CD4-positive, alpha-beta T cell (primary cell): ENCODE measurements around the gene AHDC1. TPM values are rescaled to one million over a fixed set of nuclear protein-coding genes. Genes with fewer than 3 reads are reported as not detected.

Experiments
- ATAC-seq: fragments of 200-7000 bp; cut with Tn5 transposase; one replicate; pipeline ENCODE4 v1.10.0; 2022; ENCODE audit warnings: mild to moderate bottlenecking; ENCODE audit not compliant: poor library complexity
- CTCF ChIA-PET: fragments of 350-600 bp; sonication (Branson Sonifier 250); formaldehyde crosslinking; loops from one replicate; lab custom pipeline; 2021; ENCODE audit warnings: antibody characterized with exemption, inconsistent platforms; lab: Charles Lee
- POLR2A ChIA-PET: fragments of 350-600 bp; sonication (Branson Sonifier 250); formaldehyde crosslinking; loops from one replicate; lab custom pipeline; 2021; ENCODE audit warnings: antibody characterized with exemption, inconsistent platforms; lab: Charles Lee
- DNase-seq, 14 experiments: peaks; one replicate each; pipeline ENCODE4 v3.0.0-alpha.2; 2013 to 2020; ENCODE audit warnings: mixed read lengths in 2 of 14
- H3K27ac ChIP-seq, 2 donors: one replicate each; pipeline versions ENCODE4 v1.5.1 to v1.7.0; 2013; ENCODE audit warnings: low read length in 2 of 2, low read depth in 1 of 2, mild to moderate bottlenecking in 1 of 2
- H3K27me3 ChIP-seq, 2 experiments: 1 replicate in 1 of 2; 2 replicates in 1 of 2; pipeline versions ENCODE4 v1.6.1 to v1.7.0; 2013; ENCODE audit warnings: low read length in 2 of 2, control low read depth in 1 of 2, mild to moderate bottlenecking in 1 of 2, moderate library complexity in 1 of 2; ENCODE audit not compliant: insufficient read depth in 2 of 2, control insufficient read depth in 1 of 2
- H3K36me3 ChIP-seq: one replicate; pipeline ENCODE4 v1.6.1; 2013; ENCODE audit warnings: low read length, control low read depth; ENCODE audit not compliant: insufficient read depth
- H3K4me1 ChIP-seq: one replicate; pipeline ENCODE4 v1.6.1; 2013; ENCODE audit warnings: low read length, control low read depth; ENCODE audit not compliant: insufficient read depth
- H3K4me3 ChIP-seq: one replicate; pipeline ENCODE4 v1.5.1; 2013; ENCODE audit warnings: mild to moderate bottlenecking, low read length, moderate library complexity
- H3K9me3 ChIP-seq, 2 experiments: 1 replicate in 1 of 2; 2 replicates in 1 of 2; pipeline versions ENCODE4 v1.6.1 to v1.7.0; 2013; ENCODE audit warnings: low read length in 2 of 2, mild to moderate bottlenecking in 2 of 2, control low read depth in 1 of 2, moderate library complexity in 1 of 2; ENCODE audit not compliant: control insufficient read depth in 1 of 2, insufficient read depth in 1 of 2
- H3K27ac Mint-ChIP-seq: one replicate; pipeline ENCODE4 v1.8.0; 2020; ENCODE audit warnings: mixed read lengths
- H3K27me3 Mint-ChIP-seq: one replicate; pipeline ENCODE4 v1.8.0; 2021; ENCODE audit warnings: mixed read lengths
- H3K36me3 Mint-ChIP-seq: one replicate; pipeline ENCODE4 v1.8.0; 2021; ENCODE audit warnings: low read depth, mixed read lengths
- H3K4me1 Mint-ChIP-seq: one replicate; pipeline ENCODE4 v1.8.0; 2021; ENCODE audit warnings: low read depth, mixed read lengths
- H3K4me3 Mint-ChIP-seq: one replicate; pipeline ENCODE4 v1.8.0; 2020; ENCODE audit warnings: mild to moderate bottlenecking, mixed read lengths
- H3K9me3 Mint-ChIP-seq: one replicate; pipeline ENCODE4 v1.8.0; 2020; ENCODE audit warnings: mixed read lengths
- intact Hi-C, 2 experiments: fragments of 100-400 bp; cut with DNase I in 1 of 2; cut with micrococcal nuclease in 1 of 2; formaldehyde crosslinking; loops; one replicate each; pipeline versions ENCODE4 v1.15.1 to v1.9.0; 2023 to 2025; cut with DNase I, micrococcal nuclease
- total RNA-seq, 174 experiments: library from RNA in 2 of 174; stranded (reverse) in 2 of 174; gene quantifications; one replicate each; pipeline ENCODE4 v1.2.3 and lab custom pipeline; 2021 to 2026
- TF ChIP-seq, protein P1 (sequence below): fragments of 200-600 bp; IDR thresholded peaks from one replicate; pipeline ENCODE4 v1.8.0; 2022; ENCODE audit warnings: antibody characterized with exemption, mild to moderate bottlenecking

The AHDC1 gene
- total RNA-seq, 2 experiments from 2014 or later = 20.8 to 22.9 TPM

GRCh38 chr1:27530192-27530591 lies 73.8 kb downstream of the AHDC1 start:
- Histone ChIP-seq H3K9me3 (no peaks in the 10 kb centered on the region), H3K27me3 (no peaks in the 10 kb centered on the region), H3K4me1 (peaks cover 52% of the 10 kb centered on the region), H3K27ac (no peak overlapping the region), H3K36me3 (peaks cover 12% of the 10 kb centered on the region), H3K4me3 (no peak overlapping the region)
- H3K4me1 Mint-ChIP-seq = peaks cover 57% of the 10 kb centered on the region
- intact Hi-C loops = loop anchor here in 1 of 2 experiments (2.0 kb wide), 1 partner anchor 37 kb away; no protein-coding TSS in a partner anchor
- ATAC-seq (no peak), DNase-seq (no peak)
- H3K27me3 Mint-ChIP-seq = no peaks in the 10 kb centered on the region
- peak overlapping the region; percentile 58 for H3K27ac Mint-ChIP-seq
- peak overlapping the region; percentile 63 for H3K4me3 Mint-ChIP-seq
- no peaks in the 10 kb centered on the region for H3K9me3 Mint-ChIP-seq
- peaks cover 33% of the 10 kb centered on the region for H3K36me3 Mint-ChIP-seq
- ChIA-PET CTCF (no interaction called here), POLR2A (interaction anchor here (1.3 kb wide), 1 partner anchor 133 kb away, joined by 3 read pairs; no protein-coding TSS in a partner anchor)
- TF ChIP-seq, protein P1, sequence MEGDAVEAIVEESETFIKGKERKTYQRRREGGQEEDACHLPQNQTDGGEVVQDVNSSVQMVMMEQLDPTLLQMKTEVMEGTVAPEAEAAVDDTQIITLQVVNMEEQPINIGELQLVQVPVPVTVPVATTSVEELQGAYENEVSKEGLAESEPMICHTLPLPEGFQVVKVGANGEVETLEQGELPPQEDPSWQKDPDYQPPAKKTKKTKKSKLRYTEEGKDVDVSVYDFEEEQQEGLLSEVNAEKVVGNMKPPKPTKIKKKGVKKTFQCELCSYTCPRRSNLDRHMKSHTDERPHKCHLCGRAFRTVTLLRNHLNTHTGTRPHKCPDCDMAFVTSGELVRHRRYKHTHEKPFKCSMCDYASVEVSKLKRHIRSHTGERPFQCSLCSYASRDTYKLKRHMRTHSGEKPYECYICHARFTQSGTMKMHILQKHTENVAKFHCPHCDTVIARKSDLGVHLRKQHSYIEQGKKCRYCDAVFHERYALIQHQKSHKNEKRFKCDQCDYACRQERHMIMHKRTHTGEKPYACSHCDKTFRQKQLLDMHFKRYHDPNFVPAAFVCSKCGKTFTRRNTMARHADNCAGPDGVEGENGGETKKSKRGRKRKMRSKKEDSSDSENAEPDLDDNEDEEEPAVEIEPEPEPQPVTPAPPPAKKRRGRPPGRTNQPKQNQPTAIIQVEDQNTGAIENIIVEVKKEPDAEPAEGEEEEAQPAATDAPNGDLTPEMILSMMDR = no peak

DNA sequence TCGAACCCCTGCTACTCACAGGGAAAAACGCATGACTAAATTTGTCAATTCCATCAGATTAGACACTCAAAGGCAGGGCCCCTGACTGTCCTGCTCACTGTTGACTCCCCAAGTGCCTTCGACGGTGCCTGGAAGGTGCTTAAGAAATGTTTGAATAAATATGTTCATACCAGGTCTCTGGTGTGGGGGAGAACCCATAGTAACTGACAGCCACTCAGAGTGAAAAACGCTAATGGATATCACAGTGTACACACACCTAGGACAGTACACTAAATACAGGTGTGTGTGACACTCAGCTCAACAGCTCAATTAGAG lies 74.3 kb downstream of the AHDC1 start:
- Histone ChIP-seq H3K27ac (no peak overlapping the region), H3K9me3 (no peaks in the 10 kb centered on the region), H3K4me1 (peaks cover 57% of the 10 kb centered on the region), H3K4me3 (no peak overlapping the region), H3K27me3 (no peaks in the 10 kb centered on the region), H3K36me3 (peaks cover 12% of the 10 kb centered on the region)
- Mint-ChIP-seq H3K9me3 (no peaks in the 10 kb centered on the region), H3K4me1 (peaks cover 62% of the 10 kb centered on the region), H3K27me3 (no peaks in the 10 kb centered on the region), H3K27ac (peak overlapping the region; percentile 86), H3K36me3 (peaks cover 33% of the 10 kb centered on the region), H3K4me3 (peak overlapping the region; percentile 81)
- ChIA-PET POLR2A (interaction anchor here (1.3 kb wide), 1 partner anchor 133 kb away, joined by 3 read pairs; no protein-coding TSS in a partner anchor), CTCF (no interaction called here)
- intact Hi-C loops = loop anchor here in 1 of 2 experiments (2.0 to 10.0 kb wide), 2 partner anchors 37 to 135 kb away; no protein-coding TSS in a partner anchor
- TF ChIP-seq, protein P1 = no peak
- DNase-seq (no peak), ATAC-seq (no peak)

GRCh38 chr1:27528818-27529703 lies 74.9 kb downstream of the AHDC1 start:
- no peaks in the 10 kb centered on the region for H3K27me3 Mint-ChIP-seq
- POLR2A ChIA-PET = interaction anchor here (1.3 kb wide), 1 partner anchor 134 kb away, joined by 3 read pairs; no protein-coding TSS in a partner anchor
- DNase-seq = peak in 1 of 14 experiments; percentile 26
- ATAC-seq = no peak
- TF ChIP-seq, protein P1 = no peak
- peaks cover 63% of the 10 kb centered on the region for H3K4me1 ChIP-seq
- H3K4me1 Mint-ChIP-seq = peaks cover 68% of the 10 kb centered on the region
- H3K9me3 ChIP-seq = no peaks in the 10 kb centered on the region
- intact Hi-C loops = loop anchor here in 1 of 2 experiments (10.0 kb wide), 1 partner anchor 136 kb away; no protein-coding TSS in a partner anchor
- H3K27ac ChIP-seq = peak overlapping the region in 1 of 2 donors; percentile 43
- H3K36me3 Mint-ChIP-seq = peaks cover 33% of the 10 kb centered on the region
- H3K27me3 ChIP-seq = no peaks in the 10 kb centered on the region
- CTCF ChIA-PET = no interaction called here
- no peaks in the 10 kb centered on the region for H3K9me3 Mint-ChIP-seq
- H3K36me3 ChIP-seq = peaks cover 12% of the 10 kb centered on the region
- H3K4me3 Mint-ChIP-seq = peak overlapping the region; percentile 82
- H3K4me3 ChIP-seq = peak overlapping the region; percentile 38
- peak overlapping the region; percentile 86 for H3K27ac Mint-ChIP-seq
